LNCaP clone FGC (cell line): ENCODE data around the gene MPZL1.
"Not testable (repeated sequence)": the region's sequence is repeated elsewhere in the genome, so short reads cannot be mapped to it uniquely, and the experiment has no call there.

ENCODE experiments used
- DNase-seq: peaks from one replicate; pipeline ENCODE4 v3.0.0-alpha.2; 2011; ENCODE audit warnings: low read depth
- H3K4me3 ChIP-seq: 2 replicates; pipeline ENCODE4 v1.5.1; 2011; ENCODE audit warnings: mild to moderate bottlenecking, low read depth, low read length, control low read depth
- CTCF ChIP-seq: IDR thresholded peaks from 2 replicates; pipeline ENCODE4 v1.5.1; 2012; ENCODE audit warnings: mild to moderate bottlenecking; ENCODE audit not compliant: control insufficient read depth, insufficient read depth; ENCODE audit errors: extremely low read depth

MPZL1 gene

GRCh38 chr1:167821969-167822685, 100.3 kb downstream of the MPZL1 start:
- DNase-seq: no peak
- no peak for TF ChIP-seq CTCF
- H3K4me3 ChIP-seq: no peak overlapping the region

GRCh38 chr1:167824163-167824794, 102.5 kb downstream of the MPZL1 start:
- H3K4me3 ChIP-seq: no peak overlapping the region
- DNase-seq: no peak
- no peak for TF ChIP-seq CTCF

DNA sequence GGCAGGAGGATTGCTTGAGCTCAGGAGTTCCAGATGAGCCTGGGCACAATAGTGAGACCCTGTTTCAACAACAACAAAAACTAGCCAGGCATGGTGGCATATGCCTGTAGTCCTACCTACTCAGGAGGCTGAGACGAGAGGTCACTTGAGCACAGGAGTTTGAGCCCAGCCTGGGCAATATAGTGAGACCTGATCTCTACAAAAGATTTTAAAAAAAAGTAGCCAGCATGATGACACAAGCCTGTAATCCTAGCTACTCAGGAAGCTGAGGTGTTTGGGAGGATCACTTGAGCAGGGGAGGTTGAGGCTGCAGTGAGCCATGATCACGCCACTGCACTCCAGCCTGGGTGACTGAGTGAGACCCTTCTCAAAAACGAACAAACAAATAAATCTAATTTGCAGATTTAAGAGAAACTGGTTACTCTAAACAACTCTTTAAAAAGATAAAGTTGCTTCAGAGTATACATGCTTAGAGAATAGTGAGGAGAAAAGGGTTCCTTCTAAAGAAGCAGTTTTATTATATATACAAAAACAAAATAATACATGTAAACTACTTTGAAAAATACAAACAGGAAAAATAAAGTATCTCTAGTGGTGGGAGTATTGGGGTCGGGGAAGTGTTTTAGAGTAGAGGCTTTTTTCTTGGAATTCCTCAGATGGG, 103.8 kb downstream of the MPZL1 start:
- no peak overlapping the region for H3K4me3 ChIP-seq
- DNase-seq: no peak
- TF ChIP-seq CTCF: no peak

DNA sequence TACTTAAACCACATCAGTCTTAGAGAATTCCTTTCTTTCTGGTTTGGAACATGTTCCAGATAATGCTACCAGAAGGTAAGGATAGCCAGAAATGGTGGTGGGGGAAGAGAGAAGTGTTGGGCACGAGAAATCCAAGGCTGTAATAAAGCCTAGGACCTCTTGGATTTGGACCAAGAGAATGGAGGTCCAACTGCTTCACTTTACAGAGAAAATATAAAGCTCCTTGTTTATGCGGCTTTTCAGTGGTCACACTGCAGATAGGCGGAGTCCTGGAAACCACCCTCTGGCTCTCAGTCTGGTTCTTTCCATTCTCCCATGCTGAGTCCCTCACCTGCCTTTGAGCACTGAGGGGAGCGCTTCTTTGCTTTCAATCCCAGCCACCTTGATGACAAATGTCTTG, 104.3 kb downstream of the MPZL1 start:
- no peak for TF ChIP-seq CTCF
- H3K4me3 ChIP-seq: no peak overlapping the region
- no peak for DNase-seq

DNA sequence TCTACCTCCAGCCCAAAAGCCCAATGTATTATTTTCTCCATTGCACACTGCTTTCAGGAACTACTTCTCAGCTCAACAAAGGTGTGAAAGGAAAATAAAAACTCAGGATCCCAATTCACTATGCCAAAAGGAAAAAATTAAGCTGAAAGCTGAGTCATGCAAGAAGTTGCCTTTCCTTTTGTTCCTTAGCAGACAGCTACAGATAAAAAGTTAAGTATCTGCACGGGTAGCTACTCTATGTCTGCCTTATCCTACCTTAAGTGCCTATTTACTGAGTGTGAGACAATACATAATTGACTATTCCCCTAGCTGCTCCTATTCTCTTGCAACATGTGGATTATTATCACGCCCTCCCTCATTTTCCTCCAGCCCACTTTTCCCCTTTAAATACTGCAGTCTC, 108.1 kb downstream of the MPZL1 start:
- H3K4me3 ChIP-seq: no peak overlapping the region
- no peak for TF ChIP-seq CTCF
- no peak for DNase-seq

DNA sequence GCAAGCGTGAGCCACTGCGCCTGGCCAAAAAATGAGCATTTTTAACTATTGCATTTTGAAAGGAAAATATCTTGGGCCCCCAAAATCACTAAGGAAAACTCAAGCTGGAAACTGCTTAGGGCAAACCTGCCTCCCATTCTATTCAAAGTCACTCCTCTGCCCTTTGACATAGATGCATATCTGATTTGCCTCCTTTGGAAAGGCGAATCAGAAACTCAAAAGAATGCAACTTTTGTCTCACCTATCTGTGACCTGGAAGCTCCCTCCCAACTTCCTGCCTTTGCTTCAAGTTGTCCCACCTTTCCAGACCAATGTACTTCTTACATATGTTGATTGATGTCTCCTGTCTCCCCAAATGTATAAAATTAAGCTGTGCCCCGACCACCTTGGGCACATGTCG, 108.9 kb downstream of the MPZL1 start:
- H3K4me3 ChIP-seq, DNase-seq: not testable (repeated sequence)

DNA sequence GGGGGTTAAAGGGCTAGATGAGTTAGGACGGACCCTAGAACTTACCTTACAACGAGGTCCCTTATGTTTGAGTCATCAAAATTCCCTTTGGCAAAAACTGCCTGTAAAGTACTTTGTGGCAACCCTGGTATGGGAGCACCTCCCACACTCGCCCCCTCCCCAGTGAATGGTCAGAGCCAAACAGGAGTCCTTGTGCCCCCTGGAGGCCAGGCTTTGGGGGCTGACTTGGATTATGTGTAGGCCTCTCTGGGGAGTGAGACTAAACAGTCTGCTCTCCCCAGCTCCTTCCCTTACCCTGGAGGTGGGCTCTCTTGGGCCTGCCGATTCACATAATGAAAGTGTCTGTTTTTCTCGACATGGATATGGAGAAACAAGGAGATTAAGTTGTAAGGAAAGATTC, 110.9 kb downstream of the MPZL1 start:
- no peak for TF ChIP-seq CTCF
- H3K4me3 ChIP-seq: no peak overlapping the region
- DNase-seq: no peak
